Transverse colon (tissue), 4 donors: Measurements from ENCODE around the gene STX7.

Experiments
- CTCF ChIP-seq, 5 experiments: fragments of 200-600 bp in 3 of 5; fragments of 450-650 bp in 2 of 5; sonication (generic) in 3 of 5; IDR thresholded peaks; 1 replicate in 2 of 5; 2 replicates in 3 of 5; pipeline ENCODE4 v1.5.1; 2016 to 2017; ENCODE audit warnings: antibody characterized with exemption in 5 of 5, inconsistent platforms in 3 of 5, mild to moderate bottlenecking in 2 of 5, moderate library complexity in 1 of 5
- POLR2A ChIP-seq: fragments of 450-650 bp; IDR thresholded peaks from one replicate; pipeline ENCODE4 v1.6.1; 2016; ENCODE audit warnings: antibody characterized with exemption, mild to moderate bottlenecking, moderate library complexity
- POLR2AphosphoS5 ChIP-seq, 3 donors: sonication (generic); formaldehyde crosslinking; IDR thresholded peaks; one replicate each; pipeline ENCODE4 v1.6.1; 2016; ENCODE audit warnings: antibody characterized with exemption in 3 of 3

DNA sequence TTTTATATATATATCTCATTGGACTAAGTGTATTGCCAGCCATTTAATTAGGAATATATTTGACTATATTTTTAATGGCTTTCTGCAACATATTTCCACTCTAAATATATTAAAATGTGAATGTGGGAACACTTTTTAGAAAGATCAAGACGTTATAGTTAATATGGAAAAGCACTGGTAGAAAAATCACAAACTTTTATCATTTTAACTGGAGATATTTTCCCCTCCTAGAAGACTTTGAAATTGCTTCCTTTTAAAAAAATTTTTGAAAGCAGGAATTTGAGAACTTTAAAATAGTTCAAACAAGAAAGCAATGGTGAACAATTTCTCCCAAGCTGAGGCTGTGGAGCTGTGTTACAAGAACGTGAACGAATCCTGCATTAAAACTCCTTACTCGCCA is 25.1 kb upstream of the STX7 start, which contains the start of gene TAAR9:
- TF ChIP-seq CTCF (IDR thresholded peaks at IDR 0.05) = no peak
- no peak for TF ChIP-seq POLR2AphosphoS5 (IDR thresholded peaks at IDR 0.05)
- TF ChIP-seq POLR2A = no peak
